Measurements from ENCODE around the gene DES. TPM values are rescaled to one million over a fixed set of nuclear protein-coding genes. Genes with fewer than 3 reads are reported as not detected.

Gene DES
- total RNA-seq, 2 donors from 2014 or later: not detected

DNA sequence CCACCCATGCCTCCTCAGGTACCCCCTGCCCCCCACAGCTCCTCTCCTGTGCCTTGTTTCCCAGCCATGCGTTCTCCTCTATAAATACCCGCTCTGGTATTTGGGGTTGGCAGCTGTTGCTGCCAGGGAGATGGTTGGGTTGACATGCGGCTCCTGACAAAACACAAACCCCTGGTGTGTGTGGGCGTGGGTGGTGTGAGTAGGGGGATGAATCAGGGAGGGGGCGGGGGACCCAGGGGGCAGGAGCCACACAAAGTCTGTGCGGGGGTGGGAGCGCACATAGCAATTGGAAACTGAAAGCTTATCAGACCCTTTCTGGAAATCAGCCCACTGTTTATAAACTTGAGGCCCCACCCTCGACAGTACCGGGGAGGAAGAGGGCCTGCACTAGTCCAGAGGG is 803 bp upstream of the DES start:
- Mint-ChIP-seq H3K36me3 (no peaks in the 10 kb centered on the region), H3K4me3 (no peak overlapping the region), H3K27me3 (peaks cover 23 to 38% of the 10 kb centered on the region in 2 donors), H3K27ac (no peak overlapping the region), H3K4me1 (ENCODE audit: low read depth in 2 of 2) (peaks cover 0 to 2% of the 10 kb centered on the region in 2 donors), H3K9me3 (no peaks in the 10 kb centered on the region)
- DNase-seq (ENCODE audit: low spot score) (no peak), ATAC-seq (no peak)

DNA sequence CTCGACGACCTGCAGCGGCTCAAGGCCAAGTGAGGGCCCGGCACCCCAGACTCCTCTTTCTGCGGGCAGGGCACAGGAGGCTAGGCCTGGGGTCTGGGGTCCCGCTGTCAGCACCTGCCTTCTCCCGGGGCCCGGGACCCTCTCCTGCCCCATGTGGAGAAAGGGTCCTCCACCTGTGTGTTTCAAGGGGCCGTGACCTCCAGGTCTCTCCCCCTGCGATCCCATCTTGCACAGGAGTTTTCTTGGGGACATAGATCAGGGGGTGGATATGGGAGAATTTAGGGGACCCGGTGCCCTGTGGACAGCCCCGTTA is 791 bp downstream of the DES start:
- H3K4me1 Mint-ChIP-seq (ENCODE audit: low read depth in 2 of 2): peaks cover 0 to 2% of the 10 kb centered on the region in 2 donors
- no peaks in the 10 kb centered on the region for H3K9me3 Mint-ChIP-seq
- H3K27ac Mint-ChIP-seq: no peak overlapping the region
- peaks cover 14 to 24% of the 10 kb centered on the region in 2 donors for H3K27me3 Mint-ChIP-seq
- DNase-seq (ENCODE audit: low spot score) (no peak), ATAC-seq (no peak)
- H3K4me3 Mint-ChIP-seq: no peak overlapping the region
- H3K36me3 Mint-ChIP-seq: no peaks in the 10 kb centered on the region

DNA sequence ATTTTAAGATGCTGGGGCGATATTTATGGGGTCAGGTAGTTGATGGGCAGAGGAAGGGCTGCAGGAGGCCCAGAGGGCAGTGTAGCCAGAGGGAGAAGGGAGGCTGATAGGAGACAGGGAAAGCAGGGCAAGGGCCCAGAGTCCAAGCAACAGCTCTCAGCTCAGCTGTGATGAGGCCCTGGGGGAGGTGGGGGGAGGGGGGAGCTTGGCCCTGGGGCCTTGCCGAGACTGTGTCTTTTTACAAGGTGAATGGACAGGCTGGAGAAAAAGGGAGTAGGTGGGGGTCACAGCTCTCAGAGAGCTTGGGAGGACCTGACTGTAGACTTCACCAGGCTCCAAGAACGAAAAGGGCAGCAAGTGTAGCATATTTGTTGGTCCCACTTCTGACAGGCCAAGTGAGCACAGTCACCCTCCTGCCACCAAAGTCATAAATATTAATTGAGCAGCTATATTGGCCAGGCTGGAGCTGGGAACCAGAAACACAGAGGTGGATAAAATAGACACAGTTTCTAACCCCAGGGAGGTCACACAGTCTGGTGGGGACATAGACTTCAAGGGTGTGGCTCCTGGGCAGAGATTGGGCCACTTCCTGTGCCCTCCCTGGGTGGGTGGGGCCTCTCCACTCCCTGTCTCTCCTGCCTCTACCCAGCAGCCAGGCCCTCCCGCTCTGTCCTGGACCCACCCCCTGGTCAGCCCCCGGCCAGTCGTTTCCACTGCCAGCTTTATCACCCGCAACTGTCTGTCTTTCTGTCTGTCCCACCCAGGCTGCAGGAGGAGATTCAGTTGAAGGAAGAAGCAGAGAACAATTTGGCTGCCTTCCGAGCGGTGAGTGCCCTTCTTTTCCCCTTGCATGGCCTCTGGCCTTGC is 1.4 kb downstream of the DES start:
- H3K4me1 Mint-ChIP-seq (ENCODE audit: low read depth in 2 of 2): peaks cover 0 to 2% of the 10 kb centered on the region in 2 donors
- ATAC-seq (no peak), DNase-seq (ENCODE audit: low spot score) (no peak)
- no peaks in the 10 kb centered on the region for H3K36me3 Mint-ChIP-seq
- H3K9me3 Mint-ChIP-seq: no peaks in the 10 kb centered on the region
- H3K4me3 Mint-ChIP-seq: no peak overlapping the region
- no peak overlapping the region for H3K27ac Mint-ChIP-seq
- peaks cover 14 to 28% of the 10 kb centered on the region in 2 donors for H3K27me3 Mint-ChIP-seq

DNA sequence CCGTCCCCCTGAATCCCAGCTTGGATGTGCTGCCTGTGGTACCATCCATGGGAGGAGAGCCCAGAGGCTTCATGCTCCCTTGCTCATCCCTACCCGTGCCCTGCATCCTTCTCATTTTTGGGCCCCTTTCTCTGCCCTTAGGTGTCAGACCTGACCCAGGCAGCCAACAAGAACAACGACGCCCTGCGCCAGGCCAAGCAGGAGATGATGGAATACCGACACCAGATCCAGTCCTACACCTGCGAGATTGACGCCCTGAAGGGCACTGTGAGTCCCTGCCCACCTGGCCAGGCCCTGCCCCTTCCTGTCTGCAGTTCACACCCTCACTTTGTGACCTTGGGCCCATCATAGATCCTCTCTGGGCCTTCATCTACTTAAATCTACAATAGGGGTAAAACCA is 2.5 kb downstream of the DES start:
- Mint-ChIP-seq H3K4me3 (no peak overlapping the region), H3K4me1 (ENCODE audit: low read depth in 2 of 2) (peaks cover 0 to 2% of the 10 kb centered on the region in 2 donors), H3K9me3 (no peaks in the 10 kb centered on the region), H3K27ac (no peak overlapping the region), H3K27me3 (peaks cover 14 to 26% of the 10 kb centered on the region in 2 donors), H3K36me3 (no peaks in the 10 kb centered on the region)
- DNase-seq (ENCODE audit: low spot score): no peak
- ATAC-seq: no peak

DNA sequence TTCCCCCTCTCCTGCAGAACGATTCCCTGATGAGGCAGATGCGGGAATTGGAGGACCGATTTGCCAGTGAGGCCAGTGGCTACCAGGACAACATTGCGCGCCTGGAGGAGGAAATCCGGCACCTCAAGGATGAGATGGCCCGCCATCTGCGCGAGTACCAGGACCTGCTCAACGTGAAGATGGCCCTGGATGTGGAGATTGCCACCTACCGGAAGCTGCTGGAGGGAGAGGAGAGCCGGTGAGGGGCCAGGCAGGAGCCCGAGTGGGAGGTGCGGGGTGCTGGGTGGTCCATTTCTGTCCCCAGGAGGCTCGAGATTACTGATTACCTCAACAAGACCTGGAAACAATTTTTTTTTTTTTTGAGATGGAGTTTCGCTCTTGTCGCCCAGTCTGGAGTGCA is 3.1 kb downstream of the DES start:
- ATAC-seq (no peak), DNase-seq (ENCODE audit: low spot score) (no peak)
- Mint-ChIP-seq H3K4me3 (no peak overlapping the region), H3K36me3 (no peaks in the 10 kb centered on the region), H3K27me3 (peaks cover 11 to 19% of the 10 kb centered on the region in 2 donors), H3K4me1 (ENCODE audit: low read depth in 2 of 2) (peaks cover 0 to 2% of the 10 kb centered on the region in 2 donors), H3K27ac (no peak overlapping the region), H3K9me3 (no peaks in the 10 kb centered on the region)

DNA sequence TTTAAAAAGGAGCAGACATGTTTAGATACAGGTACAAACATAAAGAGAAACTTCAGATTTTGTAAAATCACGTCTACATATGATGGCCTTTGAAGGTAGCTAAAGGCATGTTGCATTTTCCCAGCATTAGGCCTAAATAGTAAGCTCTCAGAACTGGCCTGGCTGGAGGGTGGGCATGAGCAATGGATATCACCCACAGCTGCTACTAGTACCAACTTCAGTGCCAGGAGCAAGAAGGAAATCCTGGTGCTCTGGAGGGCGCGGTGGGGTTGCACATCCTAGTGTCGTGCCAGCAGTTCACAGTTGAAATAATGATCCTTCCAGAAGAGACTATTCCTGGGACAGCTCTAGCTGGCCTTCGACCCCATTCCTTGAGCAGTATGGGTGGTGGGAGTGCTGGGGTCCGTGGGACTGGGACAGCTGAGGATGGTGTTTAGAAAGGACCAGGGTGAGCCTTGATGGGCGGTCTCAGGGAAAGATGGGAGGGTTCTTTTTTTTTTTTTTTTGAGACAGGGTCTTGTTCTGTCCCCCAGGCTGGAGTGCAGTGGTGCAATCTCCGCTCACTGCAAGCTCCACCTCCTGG is 4.9 kb downstream of the DES start:
- H3K27ac Mint-ChIP-seq: no peak overlapping the region
- ATAC-seq (no peak), DNase-seq (ENCODE audit: low spot score) (peak; percentile 54)
- no peaks in the 10 kb centered on the region for H3K36me3 Mint-ChIP-seq
- peaks cover 0 to 2% of the 10 kb centered on the region in 2 donors for H3K4me1 Mint-ChIP-seq (ENCODE audit: low read depth in 2 of 2)
- H3K27me3 Mint-ChIP-seq: peaks cover 14 to 19% of the 10 kb centered on the region in 2 donors
- H3K4me3 Mint-ChIP-seq: no peak overlapping the region
- H3K9me3 Mint-ChIP-seq: no peaks in the 10 kb centered on the region

DNA sequence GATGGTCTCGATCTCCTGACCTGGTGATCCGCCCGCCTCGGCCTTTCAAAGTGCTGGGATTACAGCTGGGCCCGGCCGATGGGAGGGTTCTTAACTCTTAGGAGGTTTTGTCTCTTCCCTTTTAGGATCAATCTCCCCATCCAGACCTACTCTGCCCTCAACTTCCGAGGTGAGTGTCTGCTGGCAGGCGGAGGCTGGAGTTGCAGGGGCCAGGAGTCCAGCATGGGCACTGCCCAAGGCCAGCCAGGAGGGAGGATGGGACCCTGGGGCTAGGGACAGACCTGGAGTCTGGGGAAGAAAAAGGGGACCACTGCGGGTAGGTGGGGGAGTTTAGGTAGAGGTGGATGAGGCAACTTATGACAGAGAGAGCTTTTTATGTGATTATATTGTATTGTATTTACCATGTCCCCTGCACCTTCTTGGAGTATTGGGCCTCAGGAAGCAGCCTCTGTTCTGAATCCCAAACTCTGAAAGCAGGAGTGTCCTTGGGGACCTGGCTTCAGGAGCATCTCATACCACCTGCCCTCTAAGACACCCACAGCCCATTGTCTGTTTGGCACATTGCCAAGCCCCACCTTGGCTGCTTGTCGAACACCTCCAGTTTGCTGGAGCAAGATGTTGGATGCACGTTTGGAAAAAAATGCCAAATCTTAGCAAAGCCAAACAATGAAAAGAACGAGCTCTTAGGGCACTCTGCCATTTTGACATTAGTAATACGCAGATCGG is 5.6 kb downstream of the DES start:
- no peak for ATAC-seq
- Mint-ChIP-seq H3K27ac (no peak overlapping the region), H3K27me3 (peaks cover 14 to 19% of the 10 kb centered on the region in 2 donors), H3K36me3 (no peaks in the 10 kb centered on the region), H3K9me3 (no peaks in the 10 kb centered on the region), H3K4me1 (ENCODE audit: low read depth in 2 of 2) (peaks cover 0 to 2% of the 10 kb centered on the region in 2 donors), H3K4me3 (no peak overlapping the region)
- DNase-seq (ENCODE audit: low spot score): peak; percentile 22

DNA sequence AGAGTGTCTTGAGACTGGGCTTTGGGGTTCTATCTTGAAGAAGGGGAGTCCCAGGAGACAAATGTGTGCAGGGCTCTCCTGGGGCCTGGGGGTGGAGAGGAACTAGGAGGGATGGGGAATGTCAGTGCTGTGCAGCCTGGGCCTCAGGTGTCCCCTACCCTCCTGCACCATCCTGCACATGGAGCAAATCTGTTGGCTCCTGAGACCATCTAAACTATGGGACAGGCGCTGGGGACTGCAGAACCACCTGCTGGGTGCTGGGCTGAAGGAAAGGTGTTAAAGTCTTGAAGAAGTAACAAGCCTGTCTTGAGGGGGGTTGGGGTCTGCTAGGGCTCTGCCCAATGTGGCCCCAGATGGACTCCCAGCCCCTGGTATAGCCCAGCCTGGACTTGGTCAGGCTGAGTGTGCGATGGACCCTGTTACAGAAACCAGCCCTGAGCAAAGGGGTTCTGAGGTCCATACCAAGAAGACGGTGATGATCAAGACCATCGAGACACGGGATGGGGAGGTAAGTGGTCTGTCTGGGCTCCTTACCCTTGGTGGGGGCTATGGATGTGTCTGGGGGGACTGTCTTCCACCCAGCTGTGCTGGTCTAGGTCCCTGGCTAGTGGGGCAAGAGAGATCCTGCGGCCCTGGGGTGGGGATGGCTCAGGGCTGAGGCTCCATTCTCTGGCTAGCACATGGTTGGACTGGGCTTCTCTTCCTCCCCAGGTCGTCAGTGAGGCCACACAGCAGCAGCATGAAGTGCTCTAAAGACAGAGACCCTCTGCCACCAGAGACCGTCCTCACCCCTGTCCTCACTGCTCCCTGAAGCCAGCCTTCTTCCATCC is 7.3 kb downstream of the DES start:
- no peak overlapping the region for H3K27ac Mint-ChIP-seq
- peak; percentile 44 for DNase-seq (ENCODE audit: low spot score)
- no peak overlapping the region for H3K4me3 Mint-ChIP-seq
- no peaks in the 10 kb centered on the region for H3K4me1 Mint-ChIP-seq (ENCODE audit: low read depth in 2 of 2)
- peaks cover 5 to 6% of the 10 kb centered on the region in 2 donors for H3K27me3 Mint-ChIP-seq
- ATAC-seq: peak in 1 of 2 donors; percentile 30
- H3K36me3 Mint-ChIP-seq: no peaks in the 10 kb centered on the region
- H3K9me3 Mint-ChIP-seq: no peaks in the 10 kb centered on the region

DNA sequence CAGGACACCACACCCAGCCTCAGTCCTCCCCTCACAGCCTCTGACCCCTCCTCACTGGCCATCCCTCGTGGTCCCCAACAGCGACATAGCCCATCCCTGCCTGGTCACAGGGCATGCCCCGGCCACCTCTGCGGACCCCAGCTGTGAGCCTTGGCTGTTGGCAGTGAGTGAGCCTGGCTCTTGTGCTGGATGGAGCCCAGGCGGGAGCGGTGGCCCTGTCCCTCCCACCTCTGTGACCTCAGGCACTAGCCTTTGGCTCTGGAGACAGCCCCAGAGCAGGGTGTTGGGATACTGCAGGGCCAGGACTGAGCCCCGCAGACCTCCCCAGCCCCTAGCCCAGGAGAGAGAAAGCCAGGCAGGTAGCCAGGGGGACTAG is 7.9 kb downstream of the DES start:
- Mint-ChIP-seq H3K4me1 (ENCODE audit: low read depth in 2 of 2) (no peaks in the 10 kb centered on the region), H3K27me3 (peaks cover 5 to 6% of the 10 kb centered on the region in 2 donors), H3K9me3 (no peaks in the 10 kb centered on the region), H3K36me3 (no peaks in the 10 kb centered on the region), H3K4me3 (no peak overlapping the region), H3K27ac (no peak overlapping the region)
- DNase-seq (ENCODE audit: low spot score) (no peak), ATAC-seq (peak in 1 of 2 donors; percentile 34)

DNA sequence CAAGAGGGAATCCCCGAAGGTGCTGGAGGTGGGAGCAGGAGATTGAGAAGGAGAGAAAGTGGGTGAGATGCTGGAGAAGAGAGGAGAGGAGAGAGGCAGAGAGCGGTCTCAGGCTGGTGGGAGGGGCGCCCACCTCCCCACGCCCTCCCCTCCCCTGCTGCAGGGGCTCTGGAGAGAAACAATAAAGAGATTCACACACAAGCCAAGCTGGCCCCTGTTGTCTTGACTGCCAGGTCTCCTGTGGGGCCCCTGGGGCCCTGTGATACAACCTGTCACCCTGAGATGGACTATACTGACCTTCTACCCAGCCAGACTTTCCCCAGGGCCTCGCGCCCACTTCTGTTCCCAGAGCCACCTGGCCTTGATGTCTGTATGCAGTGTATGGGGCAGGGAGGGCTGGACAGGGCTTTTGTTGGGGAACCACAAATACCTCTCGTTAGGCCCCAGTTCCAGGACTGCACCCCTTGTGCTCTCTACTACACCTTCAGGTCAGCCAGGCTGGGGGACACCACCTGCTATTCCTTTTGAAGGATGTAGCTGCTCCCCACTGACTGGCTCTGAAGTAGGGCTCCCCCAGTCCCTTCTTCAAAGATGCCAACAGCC is 8.5 kb downstream of the DES start:
- H3K36me3 Mint-ChIP-seq: no peaks in the 10 kb centered on the region
- DNase-seq (ENCODE audit: low spot score) (no peak), ATAC-seq (no peak)
- no peak overlapping the region for H3K27ac Mint-ChIP-seq
- H3K4me3 Mint-ChIP-seq: no peak overlapping the region
- no peaks in the 10 kb centered on the region for H3K4me1 Mint-ChIP-seq (ENCODE audit: low read depth in 2 of 2)
- H3K27me3 Mint-ChIP-seq: peaks cover 5 to 12% of the 10 kb centered on the region in 2 donors
- H3K9me3 Mint-ChIP-seq: no peaks in the 10 kb centered on the region

DNA sequence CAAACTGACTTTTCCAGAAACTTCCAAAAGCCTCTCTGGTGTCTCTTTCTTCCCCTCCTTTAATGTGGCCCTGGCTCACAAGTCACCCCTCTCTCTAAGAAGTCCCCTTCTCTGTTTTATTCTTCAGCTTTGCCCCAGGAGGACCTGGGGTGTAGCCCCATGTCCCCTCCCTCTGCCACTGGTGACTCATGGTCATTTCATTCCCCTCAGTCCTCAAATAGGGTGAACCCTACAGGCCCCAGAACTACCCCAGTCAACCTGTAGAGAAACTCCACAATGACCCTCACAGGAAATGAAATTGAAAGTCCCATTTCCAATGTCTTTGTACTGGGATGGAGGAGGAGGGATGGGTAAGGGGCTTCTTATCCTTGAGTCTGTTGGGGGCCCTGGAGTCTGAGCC is 10.3 kb downstream of the DES start:
- H3K27me3 Mint-ChIP-seq: peaks cover 14 to 20% of the 10 kb centered on the region in 2 donors
- no peaks in the 10 kb centered on the region for H3K4me1 Mint-ChIP-seq (ENCODE audit: low read depth in 2 of 2)
- DNase-seq (ENCODE audit: low spot score) (peak; percentile 6), ATAC-seq (no peak)
- no peaks in the 10 kb centered on the region for H3K36me3 Mint-ChIP-seq
- H3K4me3 Mint-ChIP-seq: no peak overlapping the region
- H3K9me3 Mint-ChIP-seq: no peaks in the 10 kb centered on the region
- H3K27ac Mint-ChIP-seq: no peak overlapping the region

DNA sequence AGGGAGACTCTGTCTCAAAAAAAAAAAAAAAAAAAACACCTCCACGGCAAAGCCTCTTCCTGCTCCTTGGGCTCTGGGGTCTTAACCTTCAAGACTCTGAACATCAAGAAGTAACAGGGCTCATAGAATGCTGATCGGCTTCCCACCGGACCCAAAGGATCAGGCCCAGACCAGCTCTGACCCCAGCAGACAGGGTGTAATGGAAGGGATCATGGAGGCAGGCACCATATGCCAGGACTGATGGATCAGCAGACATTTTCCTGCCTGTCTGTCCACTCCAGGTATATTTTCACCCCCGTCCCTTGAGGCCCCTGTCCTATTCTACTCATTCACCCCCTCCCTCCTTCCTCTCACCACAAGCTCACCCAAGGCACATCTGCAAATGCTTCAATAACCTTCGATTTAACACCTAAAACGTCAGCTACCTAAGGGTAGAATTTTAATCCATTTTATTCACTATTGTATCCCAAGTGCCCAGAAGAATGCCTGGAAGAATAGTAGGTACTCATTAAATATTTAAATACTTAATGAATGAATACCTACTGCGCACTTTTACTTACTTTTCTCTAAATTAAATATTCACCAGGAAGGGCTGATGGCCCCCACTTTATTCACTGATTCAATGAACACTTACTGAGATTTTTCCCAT is 11.9 kb downstream of the DES start:
- DNase-seq (ENCODE audit: low spot score) (peak; percentile 6), ATAC-seq (no peak)
- Mint-ChIP-seq H3K27me3 (peaks cover 20 to 22% of the 10 kb centered on the region in 2 donors), H3K4me1 (ENCODE audit: low read depth in 2 of 2) (no peaks in the 10 kb centered on the region), H3K9me3 (no peaks in the 10 kb centered on the region), H3K27ac (no peak overlapping the region), H3K36me3 (no peaks in the 10 kb centered on the region), H3K4me3 (no peak overlapping the region)

All from natural killer cell treated with Interleukin-12 subunit alpha and Interleukin-12 subunit beta and Interleukin-15 and Interleukin-18, amount 100 ng/mL, for 72 hours (primary cell).